ENCODE measurements around the gene OSBPL3.

The OSBPL3 gene

DNA sequence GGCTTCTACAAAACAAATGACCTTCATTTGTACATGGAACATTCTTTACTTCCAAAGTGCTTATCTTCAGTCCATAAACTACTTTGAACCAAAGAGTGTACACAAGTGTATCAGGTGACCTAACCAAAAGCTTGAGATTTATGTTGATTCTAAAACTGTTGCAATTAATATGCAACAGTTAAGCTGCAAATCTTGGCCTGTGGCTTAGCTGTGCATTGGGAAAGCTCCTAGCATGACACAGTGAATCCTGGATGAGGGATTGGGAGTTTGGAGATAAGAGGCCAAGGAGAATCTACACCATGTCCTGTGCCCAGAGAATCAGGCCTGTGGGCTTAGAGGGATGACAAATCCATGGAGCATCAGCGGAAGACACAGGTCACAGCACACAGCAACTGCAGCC, 117.5 kb downstream of the OSBPL3 start:
- no peak for DNase-seq (ENCODE audit: low spot score)

DNA sequence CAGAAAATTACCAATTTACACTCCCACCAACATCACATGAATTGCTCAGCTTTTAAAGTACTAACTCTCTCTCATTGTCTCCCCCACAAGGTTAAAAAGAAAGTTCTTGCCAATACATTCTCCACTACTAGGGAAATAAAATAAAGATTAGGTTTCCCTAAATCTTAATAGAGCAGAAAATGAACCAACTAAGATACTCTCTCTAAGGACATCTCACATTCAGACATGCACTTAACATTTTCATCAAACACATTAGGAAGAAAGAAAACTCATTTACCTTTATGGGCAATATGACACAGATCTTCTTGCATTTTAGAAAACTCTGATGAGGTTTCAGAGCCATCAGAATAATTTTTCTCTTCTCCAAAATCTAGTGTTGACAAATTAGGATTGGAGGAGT, 118.6 kb downstream of the OSBPL3 start:
- DNase-seq (ENCODE audit: low spot score), result no peak

DNA sequence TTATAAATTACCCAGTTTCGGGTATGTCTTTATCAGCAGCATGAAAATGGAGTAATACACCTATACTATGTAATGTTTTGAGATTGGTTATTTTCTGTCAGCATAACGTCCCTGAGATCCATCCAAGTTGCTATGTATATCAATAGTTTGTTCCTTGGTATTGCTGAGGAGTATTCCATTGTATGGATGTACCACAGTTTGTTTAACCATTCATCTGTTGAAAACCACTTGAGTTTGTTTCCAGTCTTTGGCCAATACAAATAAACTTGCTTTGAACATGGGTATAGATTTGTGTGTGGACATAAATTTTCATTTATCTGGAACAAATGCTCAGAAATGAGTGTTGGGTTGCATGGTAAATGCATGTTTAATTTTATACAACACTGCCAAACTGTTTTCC, 119.4 kb downstream of the OSBPL3 start:
- no peak for DNase-seq (ENCODE audit: low spot score)

DNA sequence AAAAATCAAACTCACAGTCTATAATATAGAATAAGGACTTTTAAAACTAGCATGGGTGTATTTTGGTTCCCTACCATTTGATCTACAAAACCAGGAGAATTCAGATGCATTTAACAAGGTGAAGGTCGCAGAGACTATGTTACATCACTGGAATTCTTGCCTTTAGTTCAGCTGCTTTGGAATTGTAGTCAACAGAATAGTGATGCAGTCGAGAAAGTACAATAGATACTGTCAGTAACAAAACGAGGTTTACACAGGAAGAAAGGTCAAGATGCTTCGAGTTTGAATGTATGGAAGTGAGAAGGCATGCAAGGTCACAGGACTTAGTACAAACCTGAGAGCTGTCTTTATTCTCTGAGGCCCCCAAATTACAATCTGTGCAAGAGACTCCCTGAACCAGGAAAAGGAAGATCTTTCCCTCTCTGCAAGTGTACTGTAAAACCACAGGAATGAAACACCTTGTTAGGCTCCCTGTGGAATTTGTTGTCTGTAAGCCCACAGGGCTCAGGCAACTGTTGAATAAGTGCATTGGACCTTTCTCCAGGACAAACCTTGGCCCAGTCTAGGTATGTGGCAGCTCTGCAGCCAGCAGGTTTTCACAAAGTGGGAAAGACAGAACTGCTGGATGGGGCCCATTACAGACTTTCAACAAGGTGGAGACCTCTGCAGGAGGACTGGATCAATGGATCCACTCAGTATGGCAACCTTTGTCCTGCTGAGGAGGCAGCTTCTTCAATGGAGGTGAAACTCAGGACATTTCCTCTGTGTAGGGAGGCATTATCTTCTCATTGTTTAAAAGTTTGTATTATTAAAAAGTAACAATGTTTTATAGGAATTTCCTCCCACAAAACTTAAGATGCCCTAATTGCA, 121.6 kb downstream of the OSBPL3 start:
- DNase-seq (ENCODE audit: low spot score), result no peak

DNA sequence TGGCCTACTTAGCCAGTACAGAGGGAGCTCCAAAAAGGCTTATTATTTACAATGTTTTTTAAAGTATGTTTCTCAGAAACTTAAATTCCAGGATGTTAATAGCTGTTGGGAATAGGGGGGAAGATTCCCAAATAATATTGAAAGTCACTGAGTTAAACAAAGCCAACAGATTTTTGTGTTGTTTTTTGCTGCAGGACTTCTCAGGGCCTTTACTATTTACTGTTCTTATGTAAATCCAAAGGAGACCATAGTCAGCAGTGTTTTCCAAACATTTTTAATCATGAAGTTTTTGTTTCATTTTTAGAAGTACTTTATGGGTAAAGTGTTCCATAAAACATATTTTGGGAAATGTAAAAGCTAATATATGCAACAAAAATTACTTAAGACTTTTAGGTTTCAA, 122.4 kb downstream of the OSBPL3 start:
- DNase-seq (ENCODE audit: low spot score), result no peak

DNA sequence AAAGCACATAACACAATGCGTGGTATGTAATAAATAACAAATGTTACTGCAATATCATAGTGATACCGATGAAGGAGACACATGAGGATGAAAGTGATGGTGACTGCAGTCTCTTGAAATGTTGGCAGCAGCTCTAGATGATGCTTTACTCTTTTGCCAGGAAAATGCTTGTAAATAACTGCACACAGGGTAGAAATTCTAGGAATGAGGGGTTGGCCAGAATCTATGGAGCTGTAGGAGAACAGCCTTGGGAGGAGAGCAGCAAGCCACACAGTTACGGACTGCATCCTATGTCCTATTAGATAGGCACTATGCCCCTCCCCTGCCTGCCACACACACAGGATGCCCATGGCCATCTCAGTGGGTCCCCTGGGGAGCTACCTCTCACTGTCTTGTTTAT, 125.1 kb downstream of the OSBPL3 start:
- DNase-seq (ENCODE audit: low spot score), result no peak

DNA sequence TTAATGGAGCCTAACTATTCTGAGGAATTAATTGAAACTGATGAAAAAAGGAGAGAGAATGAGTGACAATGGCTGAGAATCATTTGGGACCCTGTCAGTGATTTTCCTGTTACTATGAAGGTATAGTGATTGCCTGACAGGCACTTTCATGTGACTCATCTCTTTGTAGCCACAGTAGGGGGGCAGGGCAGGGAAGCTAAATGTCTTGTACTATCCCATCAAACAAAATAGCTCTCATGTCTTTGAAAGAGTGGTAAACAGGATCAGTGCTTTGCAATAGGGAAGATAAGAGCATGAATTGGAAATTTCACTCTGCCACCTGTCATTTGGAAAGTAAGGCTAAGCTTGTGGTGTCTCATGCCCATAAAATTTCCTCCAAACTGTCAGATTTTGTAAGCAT, 128.2 kb downstream of the OSBPL3 start:
- DNase-seq (ENCODE audit: low spot score), result no peak

DNA sequence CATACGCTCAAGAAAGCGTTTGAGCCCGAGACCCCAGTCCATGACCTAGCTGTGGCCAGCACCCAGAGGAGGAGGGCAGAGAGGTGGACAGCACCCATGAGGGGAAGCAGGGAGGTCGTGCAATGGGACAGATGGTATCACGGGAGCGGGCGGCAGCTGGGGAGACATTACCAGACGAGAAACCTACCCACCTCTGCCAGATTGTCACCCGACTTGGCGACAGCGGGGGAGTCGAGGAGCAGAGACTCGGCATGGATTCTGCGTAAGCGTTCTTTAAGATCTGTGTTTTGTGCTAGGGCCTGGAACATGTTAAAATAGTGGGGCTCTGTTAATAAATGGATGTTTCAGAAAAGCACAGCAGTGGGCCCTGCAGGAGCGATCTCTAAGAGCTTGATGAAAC, 131.1 kb downstream of the OSBPL3 start:
- DNase-seq (ENCODE audit: low spot score), result no peak

DNA sequence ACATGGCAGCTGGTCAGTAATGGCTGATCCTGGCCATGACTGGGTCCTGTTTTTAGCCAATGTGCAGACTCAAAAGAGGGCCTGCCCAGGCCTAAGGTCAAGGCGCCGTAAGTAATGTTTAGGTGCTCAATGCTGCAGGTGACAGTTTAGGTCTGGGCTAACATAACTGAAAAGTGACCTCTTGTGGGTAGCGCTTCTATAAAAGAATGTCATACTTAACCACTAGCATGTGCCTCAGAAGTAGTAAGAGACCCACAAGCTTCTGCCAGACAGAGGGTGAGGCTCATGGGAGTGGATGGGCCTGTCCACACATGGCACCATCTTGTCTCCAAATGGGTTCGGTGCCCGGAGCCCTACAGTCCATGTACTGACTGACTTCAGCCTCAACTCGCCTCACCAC, 132.2 kb downstream of the OSBPL3 start:
- DNase-seq (ENCODE audit: low spot score), result no peak

DNA sequence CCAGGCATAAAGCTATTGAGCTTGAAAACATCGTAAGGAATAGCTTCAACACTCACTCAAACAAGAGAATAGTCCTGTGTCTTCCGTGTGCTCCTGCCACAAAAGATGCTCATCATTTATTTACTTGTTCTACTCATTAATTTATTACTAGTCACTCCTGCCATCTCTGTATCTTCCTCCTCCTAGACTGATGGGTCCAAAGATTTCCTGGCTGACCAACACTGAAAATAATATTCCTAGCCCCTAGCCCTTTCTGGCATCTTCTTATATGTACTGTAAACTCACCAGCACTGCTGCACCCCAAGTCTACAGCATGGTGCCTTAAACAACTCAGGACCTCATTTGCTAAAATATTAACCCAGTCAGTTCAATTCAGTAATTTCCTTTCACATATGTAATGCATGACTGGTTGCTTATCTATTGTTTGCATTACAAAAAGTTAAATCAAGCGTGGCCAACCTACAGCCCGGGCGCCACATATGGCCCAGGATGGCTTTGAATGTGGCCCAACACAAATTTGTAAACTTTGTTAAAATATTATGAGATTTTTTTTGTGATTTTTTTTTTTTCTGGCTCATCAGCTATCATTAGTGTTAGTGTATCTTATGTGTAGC, 136.1 kb downstream of the OSBPL3 start:
- no peak for DNase-seq (ENCODE audit: low spot score)

DNA sequence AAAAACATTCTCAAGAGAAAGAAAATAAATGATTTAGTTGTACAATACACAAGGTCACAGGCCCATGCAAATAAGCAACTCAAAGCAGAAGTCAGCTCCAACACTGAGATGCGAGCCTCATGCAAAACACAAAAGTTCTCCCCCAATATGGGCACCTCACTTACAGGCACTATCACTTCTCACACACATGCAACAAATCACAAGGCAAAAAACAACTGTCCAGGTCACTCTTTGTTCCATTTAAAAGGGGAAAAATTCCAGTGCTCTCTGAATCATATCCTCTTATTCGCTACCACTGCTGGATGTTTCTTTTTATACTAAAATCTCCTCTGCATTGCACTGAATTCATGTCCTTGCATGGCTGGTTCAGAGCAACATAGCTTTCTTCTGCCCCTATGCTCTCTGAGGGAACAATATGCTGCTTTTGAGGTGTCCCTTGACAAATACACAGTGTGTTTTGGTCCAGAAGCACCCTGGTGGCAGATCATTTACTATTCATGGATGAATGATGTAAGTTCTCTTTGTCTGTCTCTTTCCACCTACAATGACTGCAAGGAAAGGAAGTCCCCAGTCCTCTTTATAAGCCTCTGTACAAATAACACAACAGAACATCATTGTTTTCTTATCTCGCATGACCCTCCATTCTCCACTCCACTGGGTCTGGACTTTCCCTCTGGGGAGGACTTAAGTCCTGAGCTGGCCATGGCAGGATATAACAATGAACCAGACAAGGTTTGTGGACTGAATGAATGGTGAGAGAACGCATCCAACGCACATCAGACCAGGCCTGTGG, 137.3 kb downstream of the OSBPL3 start:
- DNase-seq (ENCODE audit: low spot score), result no peak

DNA sequence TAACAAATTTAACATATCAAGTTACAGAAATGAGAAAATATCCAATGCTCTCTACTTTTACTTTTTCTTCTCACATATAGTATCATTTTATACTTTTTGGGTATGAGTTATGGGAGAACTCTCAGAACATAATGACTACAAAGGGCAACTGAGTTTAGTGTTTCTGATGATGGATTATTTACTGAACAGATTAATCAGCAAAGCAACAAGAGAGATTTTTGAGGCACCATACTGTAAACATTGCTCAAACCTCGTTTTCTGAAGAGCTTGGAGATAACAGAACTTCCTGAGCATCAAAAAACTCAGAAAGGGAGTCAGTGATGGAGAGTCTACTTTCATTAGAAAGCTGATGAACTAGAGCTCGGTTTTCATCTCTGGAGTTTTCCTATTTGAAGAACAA, 137.9 kb downstream of the OSBPL3 start:
- DNase-seq (ENCODE audit: low spot score), result no peak

DNA sequence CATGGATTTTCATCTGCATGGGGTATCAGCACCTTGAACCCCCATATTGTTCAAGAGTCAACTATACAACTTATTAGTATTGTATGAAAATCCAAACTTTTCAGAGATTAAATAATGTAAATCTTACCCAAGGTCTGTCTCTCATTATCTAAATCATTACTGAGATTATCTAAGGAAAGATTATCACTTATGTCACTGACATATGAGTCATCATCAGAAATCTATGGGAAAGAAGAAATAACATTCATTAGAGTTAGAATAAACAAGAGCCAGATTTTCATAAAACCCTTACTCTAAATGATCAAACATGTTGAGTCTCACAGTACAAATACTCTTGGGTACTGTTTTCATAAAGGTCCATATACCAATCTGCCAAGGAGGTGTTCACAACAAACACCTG, 139.4 kb downstream of the OSBPL3 start:
- DNase-seq (ENCODE audit: low spot score), result no peak

DNA sequence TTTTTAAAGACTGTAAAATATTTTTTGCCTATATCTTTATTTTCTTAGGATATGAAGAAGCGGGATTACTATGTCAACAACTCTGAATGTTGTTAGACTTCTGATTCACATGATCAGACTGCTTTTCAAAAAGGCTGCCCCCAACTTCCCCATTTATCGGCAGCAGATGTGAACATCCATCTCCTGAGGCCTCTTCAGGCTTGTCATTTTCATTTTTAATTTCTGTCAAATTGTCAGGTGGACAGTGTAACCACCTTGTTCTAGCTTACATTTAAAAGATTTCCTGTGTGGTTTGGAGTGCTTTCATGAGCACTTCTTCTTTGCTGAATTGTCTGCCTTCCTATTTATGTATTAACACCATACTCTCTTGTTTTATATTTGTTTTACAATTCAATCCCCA, 143.9 kb downstream of the OSBPL3 start:
- no peak for DNase-seq (ENCODE audit: low spot score)

DNA sequence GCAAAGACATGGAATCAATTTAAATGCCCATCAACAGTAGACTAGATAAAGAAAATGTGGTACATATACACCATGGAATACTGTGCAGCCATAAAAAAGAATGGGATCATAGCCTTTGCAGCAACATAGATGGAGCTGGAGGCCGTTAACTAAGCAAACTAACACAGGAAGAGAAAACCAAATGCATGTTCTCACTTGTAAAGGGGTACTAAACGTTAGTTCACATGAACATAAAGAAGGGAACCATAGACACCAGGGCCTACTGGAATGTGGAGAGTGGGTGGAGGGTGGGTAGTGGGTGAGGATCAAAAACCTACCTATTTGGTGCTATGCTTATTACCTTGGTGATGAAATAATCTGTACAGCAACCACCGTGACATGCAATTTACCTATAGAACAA, 144.3 kb downstream of the OSBPL3 start:
- DNase-seq (ENCODE audit: low spot score), result no peak

DNA sequence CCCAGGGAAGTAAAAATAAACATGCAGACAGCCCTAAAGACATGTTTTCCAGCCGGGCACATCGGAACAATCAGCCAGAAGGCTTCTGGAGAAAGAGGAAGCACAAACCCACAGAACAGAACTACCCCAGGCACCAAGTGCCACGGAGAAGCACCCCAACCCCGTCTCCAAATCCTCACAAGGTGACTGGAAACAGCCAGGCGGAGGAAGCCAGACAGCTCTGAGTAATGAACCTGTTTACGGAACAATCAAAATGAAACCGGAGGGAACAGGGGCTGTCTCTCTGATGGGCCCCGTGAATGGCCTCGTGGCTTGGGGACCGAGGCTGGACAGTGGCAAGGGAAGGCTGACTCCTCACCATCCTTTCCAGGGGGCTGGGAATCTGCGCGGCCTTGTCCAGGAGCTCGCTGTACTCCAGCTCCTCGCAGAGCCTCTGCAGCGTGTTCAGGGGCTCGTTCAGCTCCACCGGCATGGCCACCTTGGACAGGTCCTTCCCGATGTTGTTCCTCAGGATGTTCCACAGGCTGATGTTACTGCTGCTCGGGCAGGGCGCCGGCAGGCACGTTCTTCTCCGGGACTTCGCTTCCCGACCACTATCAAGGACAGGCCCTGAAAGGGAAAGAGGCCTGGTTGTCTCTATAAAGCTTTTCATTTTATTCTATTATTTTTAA, 145.7 kb downstream of the OSBPL3 start:
- no peak for DNase-seq (ENCODE audit: low spot score)

DNA sequence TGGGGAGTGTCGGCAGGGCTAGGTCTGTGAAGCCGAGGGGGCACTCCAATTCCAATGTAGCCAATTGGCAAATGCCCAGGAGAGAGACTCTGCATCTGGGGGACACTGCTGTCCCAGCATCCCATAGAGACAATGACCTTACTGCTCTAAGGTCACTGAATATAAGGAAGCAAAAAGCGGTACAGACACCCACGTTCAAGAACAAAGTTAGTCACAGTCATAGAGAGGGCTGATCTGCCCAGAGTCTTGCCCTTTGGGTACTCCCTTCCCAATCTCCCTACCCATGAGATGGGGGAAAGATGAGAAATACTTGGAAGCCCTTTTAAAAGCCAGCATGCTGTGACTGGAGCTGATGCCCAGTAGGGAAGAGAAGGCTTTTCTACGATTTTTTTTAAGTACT, 146.4 kb downstream of the OSBPL3 start:
- DNase-seq (ENCODE audit: low spot score), result no peak

DNA sequence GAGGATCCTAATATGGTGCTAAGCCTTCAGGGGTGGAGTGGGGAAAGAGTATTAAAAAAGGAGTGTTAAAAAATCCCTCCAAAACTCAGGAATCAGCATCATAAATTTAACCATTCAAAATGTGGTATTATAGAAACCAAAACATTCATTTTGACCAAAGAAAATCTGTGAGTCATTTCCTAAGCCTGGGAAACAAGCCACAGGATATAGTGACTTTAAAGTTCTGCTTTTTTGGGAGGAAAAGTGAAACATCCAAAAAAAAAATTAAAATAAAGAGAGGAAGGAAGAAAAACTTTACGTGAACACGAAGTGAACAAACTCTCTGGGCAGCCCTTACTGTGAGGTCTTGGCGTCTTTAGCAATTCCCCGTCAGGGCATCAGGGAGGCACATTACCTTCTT, 148.7 kb downstream of the OSBPL3 start:
- DNase-seq (ENCODE audit: low spot score), result no peak

DNA sequence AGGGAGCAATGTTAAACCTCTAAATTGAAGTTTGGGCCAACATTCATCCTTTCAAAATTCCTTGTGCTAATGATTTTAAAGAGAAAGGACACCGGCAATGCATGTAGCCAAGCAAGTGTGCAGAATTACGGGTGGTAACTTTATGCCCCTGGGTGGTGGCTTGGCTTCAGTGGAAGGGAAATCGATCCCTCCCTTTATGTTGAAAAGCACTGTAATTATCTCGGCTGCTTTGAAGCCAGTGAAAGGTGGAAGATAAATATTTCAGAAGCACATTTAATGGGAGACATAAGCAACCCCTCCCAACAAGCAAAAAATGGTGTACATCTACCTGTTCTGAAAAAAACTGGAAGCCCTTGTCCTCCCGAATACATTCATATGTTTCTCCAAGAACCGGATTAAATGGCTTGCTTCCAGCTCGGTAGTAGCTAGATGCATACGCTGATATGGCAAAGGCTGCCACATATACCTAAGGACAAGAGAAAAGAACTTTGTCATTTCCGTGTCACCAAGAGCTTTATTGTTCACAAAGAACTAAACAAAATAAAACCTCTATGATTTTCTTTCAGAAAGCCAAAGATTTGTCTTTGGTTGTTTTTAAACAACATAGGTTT, 149.4 kb downstream of the OSBPL3 start:
- no peak for DNase-seq (ENCODE audit: low spot score)

DNA sequence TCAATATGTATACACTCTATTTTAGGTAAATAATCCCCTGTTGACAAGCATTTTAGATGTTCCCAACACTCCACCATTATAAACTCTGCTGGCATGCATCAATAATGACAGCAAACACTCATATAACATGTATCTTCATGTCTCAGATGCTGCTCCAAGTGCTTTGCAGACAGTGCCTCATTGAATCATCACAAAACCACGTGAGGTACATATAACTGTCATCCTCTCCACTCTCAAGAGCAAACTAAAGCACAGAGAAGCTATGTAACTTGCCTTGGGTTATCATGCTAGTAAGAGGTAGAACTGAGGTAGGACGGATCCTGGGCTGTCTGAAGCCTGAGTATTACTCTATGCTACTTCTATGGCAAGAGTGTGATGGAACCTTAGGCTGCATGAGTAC, 150.2 kb downstream of the OSBPL3 start:
- no peak for DNase-seq (ENCODE audit: low spot score)

DNA sequence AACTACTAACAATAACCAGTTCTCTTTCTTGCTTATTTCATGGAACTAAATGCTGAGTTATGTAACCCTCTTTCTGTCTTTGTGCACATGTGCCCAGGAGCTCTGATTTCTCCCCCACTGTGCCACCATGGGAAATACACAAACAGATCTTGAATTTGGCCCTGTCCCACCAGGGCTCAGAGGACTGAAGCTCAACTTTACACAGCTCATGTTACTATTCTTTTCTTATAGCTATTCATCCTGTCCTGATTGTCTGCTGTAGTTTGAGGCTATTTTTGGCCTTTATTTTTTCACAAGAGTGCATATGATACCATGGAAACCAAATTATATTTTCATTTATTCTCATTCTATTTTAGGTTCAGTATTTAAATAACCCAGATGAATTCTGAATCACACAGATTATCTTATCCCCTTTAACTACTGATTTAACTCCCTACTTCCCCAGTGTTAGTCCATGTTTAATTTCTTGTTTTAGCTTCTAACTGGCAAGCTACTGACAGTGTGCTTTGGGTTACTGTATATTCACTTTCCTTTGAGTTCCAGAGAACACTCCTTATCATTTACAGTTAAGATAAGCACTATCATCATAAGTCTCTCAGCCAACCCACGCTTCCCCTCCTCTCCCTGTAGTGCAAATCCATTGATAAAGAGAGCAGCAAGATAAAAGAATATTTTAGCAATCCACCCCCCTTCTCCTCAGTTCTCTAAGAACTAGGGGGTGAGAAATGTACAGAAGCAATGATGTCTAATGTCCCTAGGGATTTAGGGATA, 150.9 kb downstream of the OSBPL3 start:
- no peak for DNase-seq (ENCODE audit: low spot score)
